ENCODE results near the gene NDUFAF2.
A peak's percentile ranks its signal among the peaks of the same experiment; 100 is the strongest.
"Not testable (repeated sequence)": the region's sequence is repeated elsewhere in the genome, so short reads cannot be mapped to it uniquely, and the experiment has no call there.

NDUFAF2 gene

GRCh38 chr5:61050292-61050691 is 105.3 kb downstream of the NDUFAF2 start:
- DNase-seq (ENCODE audit: low read depth) = no peak

- no peak for DNase-seq (ENCODE audit: low read depth)
Observed at GRCh38 chr5:61051267-61051666, 106.3 kb downstream of the NDUFAF2 start.

- no peak for DNase-seq (ENCODE audit: low read depth)
Observed at GRCh38 chr5:61052882-61053281, 107.9 kb downstream of the NDUFAF2 start.

GRCh38 chr5:61053937-61054336 is 108.9 kb downstream of the NDUFAF2 start:
- no peak for DNase-seq (ENCODE audit: low read depth)

GRCh38 chr5:61055434-61056006 is 110.5 kb downstream of the NDUFAF2 start:
- DNase-seq (ENCODE audit: low read depth) = peak; percentile 9

- DNase-seq (ENCODE audit: low read depth) = no peak
Observed at GRCh38 chr5:61059499-61059898, 114.5 kb downstream of the NDUFAF2 start.

GRCh38 chr5:61069150-61069549 is 124.1 kb downstream of the NDUFAF2 start:
- no peak for DNase-seq (ENCODE audit: low read depth)

- no peak for DNase-seq (ENCODE audit: low read depth)
Observed at GRCh38 chr5:61071526-61071925, 126.5 kb downstream of the NDUFAF2 start.

GRCh38 chr5:61076626-61077025 is 131.6 kb downstream of the NDUFAF2 start:
- no peak for DNase-seq (ENCODE audit: low read depth)

- DNase-seq (ENCODE audit: low read depth) = no peak
Observed at GRCh38 chr5:61081741-61082140, 136.7 kb downstream of the NDUFAF2 start.

- no peak for DNase-seq (ENCODE audit: low read depth)
Observed at GRCh38 chr5:61082516-61083280, 137.7 kb downstream of the NDUFAF2 start.

GRCh38 chr5:61084658-61085057 is 139.7 kb downstream of the NDUFAF2 start:
- DNase-seq (ENCODE audit: low read depth) = no peak

GRCh38 chr5:61085885-61086284 is 140.9 kb downstream of the NDUFAF2 start:
- no peak for DNase-seq (ENCODE audit: low read depth)

GRCh38 chr5:61087921-61088320 is 142.9 kb downstream of the NDUFAF2 start:
- DNase-seq (ENCODE audit: low read depth) = no peak

GRCh38 chr5:61089351-61089750 is 144.3 kb downstream of the NDUFAF2 start:
- no peak for DNase-seq (ENCODE audit: low read depth)

- not testable (repeated sequence) for DNase-seq (ENCODE audit: low read depth)
Observed at GRCh38 chr5:61093046-61093771, 148.2 kb downstream of the NDUFAF2 start.

GRCh38 chr5:61097465-61097864 is 152.5 kb downstream of the NDUFAF2 start:
- no peak for DNase-seq (ENCODE audit: low read depth)

GRCh38 chr5:61098251-61098995 is 153.4 kb downstream of the NDUFAF2 start:
- DNase-seq (ENCODE audit: low read depth) = peak; percentile 64

- peak; percentile 68 for DNase-seq (ENCODE audit: low read depth)
Observed at GRCh38 chr5:61100437-61100836, 155.4 kb downstream of the NDUFAF2 start.

- no peak for DNase-seq (ENCODE audit: low read depth)
Observed at GRCh38 chr5:61114441-61114840, 169.4 kb downstream of the NDUFAF2 start.

- DNase-seq (ENCODE audit: low read depth) = no peak
Observed at GRCh38 chr5:61115968-61116367, 171.0 kb downstream of the NDUFAF2 start.

GRCh38 chr5:61119066-61119465 is 174.1 kb downstream of the NDUFAF2 start:
- no peak for DNase-seq (ENCODE audit: low read depth)
